HuH-7.5 (cell line): ENCODE measurements around the gene RAD9B.
A peak's percentile ranks its signal among the peaks of the same experiment; 100 is the strongest.
"Not testable (repeated sequence)": the region's sequence is repeated elsewhere in the genome, so short reads cannot be mapped to it uniquely, and the experiment has no call there.

ENCODE experiments used
- DNase-seq: peaks from one replicate; pipeline ENCODE4 v3.0.0; 2011; ENCODE audit warnings: low spot score

Gene RAD9B

GRCh38 chr12:110501752-110502738 is at the start of gene RAD9B, which contains the start of gene VPS29:
Gene RAD9B (plus strand): TSS chr12:110502331. CDS start chr12:110502338, 7 bp downstream.
Gene VPS29 (minus strand): TSS chr12:110502111. CDS start chr12:110502051, 60 bp downstream.
- DNase-seq: peak; percentile 78

GRCh38 chr12:110453569-110454296 is 48.4 kb upstream of the RAD9B start:
- DNase-seq: peak; percentile 22

- DNase-seq: no peak
These were observed 43.4 kb upstream of the RAD9B start for GRCh38 chr12:110458756-110459155.

GRCh38 chr12:110461189-110461588 is 40.9 kb upstream of the RAD9B start:
- not testable (repeated sequence) for DNase-seq

GRCh38 chr12:110465024-110465423 is 37.1 kb upstream of the RAD9B start:
- DNase-seq: no peak

- not testable (repeated sequence) for DNase-seq
These were observed 36.4 kb upstream of the RAD9B start for GRCh38 chr12:110465765-110466164.

- DNase-seq: no peak
These were observed 35.3 kb upstream of the RAD9B start for GRCh38 chr12:110466791-110467190.

- no peak for DNase-seq
These were observed 34.3 kb upstream of the RAD9B start for GRCh38 chr12:110467847-110468213.

GRCh38 chr12:110468214-110469048 is 33.7 kb upstream of the RAD9B start, which contains the start of the genes FAM216A and GPN3:
Gene FAM216A (plus strand): TSS chr12:110468845. CDS start chr12:110468876, 31 bp downstream.
Gene GPN3 (minus strand): TSS chr12:110468257. CDS start chr12:110468203, 54 bp downstream.
- DNase-seq: peak; percentile 90

GRCh38 chr12:110475426-110475825 is 26.7 kb upstream of the RAD9B start:
- no peak for DNase-seq

- DNase-seq: no peak
These were observed 3.0 kb upstream of the RAD9B start for GRCh38 chr12:110498984-110499706.

GRCh38 chr12:110501399-110501751 is 756 bp upstream of the RAD9B start:
- no peak for DNase-seq

GRCh38 chr12:110503432-110503831 is 1.3 kb downstream of the RAD9B start:
- DNase-seq: no peak

- no peak for DNase-seq
These were observed 3.2 kb downstream of the RAD9B start for GRCh38 chr12:110505332-110505731.

- DNase-seq: no peak
These were observed 6.0 kb downstream of the RAD9B start for GRCh38 chr12:110508071-110508586.

GRCh38 chr12:110513842-110514241 is 11.7 kb downstream of the RAD9B start:
- DNase-seq: no peak

GRCh38 chr12:110514363-110514762 is 12.2 kb downstream of the RAD9B start:
- no peak for DNase-seq

- DNase-seq: no peak
These were observed 14.9 kb downstream of the RAD9B start for GRCh38 chr12:110516995-110517394.

- not testable (repeated sequence) for DNase-seq
These were observed 15.9 kb downstream of the RAD9B start for GRCh38 chr12:110518014-110518413.

GRCh38 chr12:110520876-110521712 is 19.0 kb downstream of the RAD9B start:
- DNase-seq: not testable (repeated sequence)
